SW 1271 (cell line): ENCODE results near the gene ANGEL2.
"Not testable (repeated sequence)": the region's sequence is repeated elsewhere in the genome, so short reads cannot be mapped to it uniquely, and the experiment has no call there.

Experiments used
- DNase-seq, 2 experiments: peaks; one replicate each; lab custom pipeline; 2025; lab: John Stamatoyannopoulos, UW

The ANGEL2 gene

DNA sequence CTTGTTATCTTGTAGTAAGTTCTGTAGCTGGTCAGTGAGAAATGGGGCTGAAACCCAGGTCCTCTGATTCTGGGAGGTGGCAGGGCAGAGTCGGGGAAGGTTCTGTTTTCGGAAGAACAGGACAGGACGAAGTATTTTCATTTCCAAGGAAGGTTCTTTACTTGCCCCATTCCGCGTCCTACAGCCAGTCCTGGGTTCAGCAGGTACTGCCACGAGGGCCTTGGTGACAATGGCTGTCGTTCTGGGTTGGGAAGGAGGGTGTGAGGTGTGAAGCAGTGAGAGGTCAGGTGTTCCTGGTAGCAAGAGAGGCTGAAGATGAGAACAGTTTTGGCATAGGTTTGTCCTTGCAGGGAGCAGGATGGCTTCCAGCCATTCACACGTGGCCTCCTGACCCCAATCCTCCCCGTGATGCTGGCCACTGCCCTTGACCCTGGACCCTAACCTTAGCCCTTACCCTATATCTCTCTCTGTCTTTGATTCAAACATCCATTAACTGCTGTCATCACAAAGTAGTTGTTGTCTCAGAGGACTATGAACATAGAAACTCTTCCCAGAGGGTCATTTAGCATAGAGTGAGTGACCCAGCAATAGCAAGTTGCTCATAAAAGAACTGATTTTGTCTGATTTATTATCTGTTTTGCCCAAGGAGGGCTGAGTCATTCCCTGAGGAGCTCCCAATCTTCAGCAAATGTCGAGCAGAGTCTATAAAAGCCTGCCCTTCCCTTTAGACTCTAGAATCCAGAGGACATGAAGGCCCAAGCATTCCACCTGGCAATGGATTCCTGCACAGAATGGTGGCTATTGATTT is 40.4 kb downstream of the ANGEL2 start:
- no peak for DNase-seq

DNA sequence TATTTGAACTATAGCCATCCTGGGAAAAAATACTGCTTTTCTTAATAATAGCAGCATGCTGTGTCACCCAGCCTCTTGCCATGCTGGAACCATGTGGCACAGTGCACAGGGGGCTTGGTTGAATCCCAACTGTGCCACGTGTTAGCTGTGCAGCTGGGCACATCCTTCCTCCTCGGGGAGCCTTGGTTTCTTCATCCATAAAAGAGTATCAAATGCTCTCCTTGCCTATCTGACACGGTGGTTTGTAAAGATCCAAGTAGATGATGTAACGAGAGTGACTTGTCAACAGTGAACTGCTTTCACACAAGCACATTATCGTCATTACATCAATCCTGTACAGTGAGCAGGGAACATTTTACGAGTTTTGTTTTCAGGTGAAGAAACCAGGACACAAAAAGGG is 41.0 kb downstream of the ANGEL2 start:
- no peak for DNase-seq

DNA sequence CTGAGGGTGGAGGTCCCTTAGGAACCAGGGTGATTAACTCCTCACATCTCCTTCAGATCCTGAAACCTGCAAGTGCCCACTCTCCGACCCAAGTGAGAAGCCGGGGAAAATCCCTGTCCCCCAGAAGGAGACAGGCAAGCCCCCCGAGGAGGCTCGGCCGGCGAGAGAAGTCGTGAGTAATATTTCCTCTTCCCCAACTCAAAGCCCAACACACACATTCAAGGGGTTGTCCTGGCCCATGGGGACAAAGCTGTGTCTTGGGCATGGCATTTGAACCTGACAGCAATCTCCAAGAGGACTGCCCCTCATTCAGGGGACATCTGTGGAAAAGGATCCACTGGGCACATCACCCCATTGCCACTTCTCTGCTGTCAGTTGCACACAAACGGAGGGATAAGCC is 41.8 kb downstream of the ANGEL2 start:
- no peak for DNase-seq

GRCh38 chr1:212973426-212973825 is 42.2 kb downstream of the ANGEL2 start:
- DNase-seq, result no peak

DNA sequence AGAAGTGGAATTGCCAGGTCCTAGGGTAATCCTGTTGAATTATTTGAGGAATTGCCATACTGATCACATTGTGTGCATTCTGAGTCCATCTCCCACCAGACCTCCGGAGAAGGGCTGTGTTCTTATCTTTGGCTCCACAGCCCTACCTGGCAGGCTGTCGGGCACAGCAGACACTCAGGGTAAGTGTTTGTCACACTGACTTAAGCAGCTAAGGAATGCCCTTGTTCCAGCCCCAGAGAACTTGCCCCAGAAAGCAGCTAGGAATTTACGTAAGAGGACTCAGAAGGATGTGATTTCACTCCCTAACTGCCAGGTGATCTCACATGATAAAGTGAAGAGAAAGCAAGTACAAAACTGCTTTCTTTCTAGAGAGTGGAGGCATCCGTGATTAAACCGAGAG is 44.4 kb downstream of the ANGEL2 start:
- no peak for DNase-seq

- DNase-seq, result no peak
Measured at GRCh38 chr1:212970085-212970484, 45.6 kb downstream of the ANGEL2 start.

- DNase-seq, result no peak
Measured at GRCh38 chr1:212968368-212968863, 47.3 kb downstream of the ANGEL2 start.

- DNase-seq, result peak in 1 of 2 experiments; percentile 17
Measured at GRCh38 chr1:212967801-212968200, 47.9 kb downstream of the ANGEL2 start.

DNA sequence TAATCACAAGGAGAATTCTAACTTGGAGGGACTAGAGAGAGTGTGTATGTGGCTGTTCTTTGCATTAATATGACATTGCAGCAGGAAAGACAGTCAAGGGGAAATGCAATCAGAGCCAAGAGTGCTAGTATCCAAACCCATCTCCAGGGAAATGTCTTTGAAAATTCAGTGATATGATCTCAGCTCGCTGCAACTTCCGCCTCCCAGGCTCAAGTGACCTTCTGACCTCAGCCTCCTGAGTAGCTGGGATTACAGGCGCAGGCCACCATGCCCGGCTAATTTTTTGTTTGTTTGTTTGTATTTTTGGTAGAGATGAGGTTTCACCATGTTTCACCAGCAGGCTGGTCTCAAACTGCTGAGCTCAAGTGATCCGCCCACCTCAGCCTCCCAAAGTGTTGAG is 49.1 kb downstream of the ANGEL2 start:
- no peak for DNase-seq

GRCh38 chr1:212964993-212965392 is 50.7 kb downstream of the ANGEL2 start:
- not testable (repeated sequence) for DNase-seq

DNA sequence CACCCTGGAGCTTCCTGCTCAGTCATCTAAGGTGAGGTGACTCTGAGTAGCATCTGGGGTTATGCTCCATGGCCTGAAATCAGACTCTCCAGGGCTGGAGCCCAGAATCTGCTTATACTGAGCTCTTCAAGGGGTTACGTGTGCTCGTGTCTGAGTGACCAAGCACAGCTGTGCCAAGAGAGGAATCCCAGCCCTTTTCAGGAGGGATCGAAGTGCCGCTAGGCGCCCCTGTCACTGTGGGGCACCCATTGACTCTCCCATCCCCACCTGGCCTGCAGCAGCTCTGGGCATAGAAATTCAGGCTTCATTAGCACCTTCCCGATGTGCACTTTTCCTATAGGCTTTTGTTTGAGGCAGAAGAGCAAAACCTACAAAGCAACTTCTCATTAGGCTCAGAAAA is 51.6 kb downstream of the ANGEL2 start:
- DNase-seq, result no peak

- DNase-seq, result no peak
Measured at GRCh38 chr1:212962509-212962908, 53.2 kb downstream of the ANGEL2 start.

- DNase-seq, result no peak
Measured at GRCh38 chr1:212960932-212961331, 54.7 kb downstream of the ANGEL2 start.

DNA sequence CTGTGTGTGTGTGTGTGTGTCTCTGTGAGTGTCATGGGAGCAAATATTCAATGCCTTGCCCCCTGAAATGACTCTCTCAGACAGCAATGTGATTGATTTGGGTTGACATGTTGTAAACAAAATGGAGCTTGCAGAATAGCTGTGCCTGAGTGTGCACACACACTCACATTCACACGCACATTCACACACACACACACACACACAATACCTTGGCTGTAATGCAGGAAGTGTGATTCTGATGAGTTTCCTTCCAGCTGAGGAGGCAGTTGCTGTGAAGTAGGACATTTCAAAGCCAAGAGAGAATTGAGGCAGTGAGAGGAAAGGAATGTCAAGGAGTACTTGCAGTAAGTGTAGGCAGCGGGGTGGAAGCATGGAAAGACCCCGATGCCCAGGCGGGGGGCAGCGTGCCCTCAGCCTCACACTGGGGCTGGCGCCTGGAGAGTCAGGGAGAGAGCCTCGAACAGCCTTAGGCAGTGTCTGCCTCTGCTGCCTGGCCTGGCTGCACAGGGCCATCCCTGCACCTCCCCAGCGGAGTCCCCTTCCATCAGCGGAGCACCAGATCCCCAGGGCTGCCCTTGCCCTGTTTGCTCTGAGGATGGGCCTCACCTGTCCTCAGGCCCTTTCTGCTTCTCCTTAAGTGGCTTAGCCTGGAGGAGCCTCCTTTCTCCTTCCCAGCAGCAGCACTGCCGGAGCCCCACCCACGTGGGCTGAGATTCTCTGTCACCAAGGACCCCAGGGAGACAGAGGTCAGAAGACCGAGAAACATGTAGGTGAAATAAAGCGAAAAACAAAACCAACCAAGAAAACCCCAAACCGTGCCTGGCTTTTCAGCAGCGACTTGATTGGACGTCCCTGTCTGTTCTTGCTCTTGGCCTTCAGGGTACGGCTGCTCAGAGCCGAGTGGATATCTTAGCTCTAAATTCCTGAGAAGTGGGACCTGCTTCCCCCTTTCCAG is 56.1 kb downstream of the ANGEL2 start:
- no peak for DNase-seq

DNA sequence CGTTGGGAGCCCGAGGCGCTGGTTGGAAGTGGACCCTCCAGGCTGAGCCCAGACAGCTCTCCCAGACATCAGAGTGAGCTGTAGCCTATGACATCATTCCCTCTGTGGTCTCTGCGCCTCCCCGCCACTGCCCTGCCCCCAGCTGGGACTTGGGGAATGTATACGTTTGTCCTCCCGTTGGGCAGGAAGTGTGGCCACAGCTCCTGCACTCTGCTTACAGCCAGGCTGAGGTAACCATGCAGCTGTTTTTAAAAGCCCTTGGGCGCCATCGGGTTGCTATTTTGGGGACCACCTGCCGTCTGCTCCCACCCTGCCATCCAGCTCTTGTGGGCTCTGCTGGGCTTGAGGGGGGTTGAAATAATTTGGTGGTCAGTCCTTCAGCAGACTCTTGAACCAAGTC is 57.5 kb downstream of the ANGEL2 start:
- no peak for DNase-seq

- no peak for DNase-seq
Measured at GRCh38 chr1:212957546-212957945, 58.1 kb downstream of the ANGEL2 start.

DNA sequence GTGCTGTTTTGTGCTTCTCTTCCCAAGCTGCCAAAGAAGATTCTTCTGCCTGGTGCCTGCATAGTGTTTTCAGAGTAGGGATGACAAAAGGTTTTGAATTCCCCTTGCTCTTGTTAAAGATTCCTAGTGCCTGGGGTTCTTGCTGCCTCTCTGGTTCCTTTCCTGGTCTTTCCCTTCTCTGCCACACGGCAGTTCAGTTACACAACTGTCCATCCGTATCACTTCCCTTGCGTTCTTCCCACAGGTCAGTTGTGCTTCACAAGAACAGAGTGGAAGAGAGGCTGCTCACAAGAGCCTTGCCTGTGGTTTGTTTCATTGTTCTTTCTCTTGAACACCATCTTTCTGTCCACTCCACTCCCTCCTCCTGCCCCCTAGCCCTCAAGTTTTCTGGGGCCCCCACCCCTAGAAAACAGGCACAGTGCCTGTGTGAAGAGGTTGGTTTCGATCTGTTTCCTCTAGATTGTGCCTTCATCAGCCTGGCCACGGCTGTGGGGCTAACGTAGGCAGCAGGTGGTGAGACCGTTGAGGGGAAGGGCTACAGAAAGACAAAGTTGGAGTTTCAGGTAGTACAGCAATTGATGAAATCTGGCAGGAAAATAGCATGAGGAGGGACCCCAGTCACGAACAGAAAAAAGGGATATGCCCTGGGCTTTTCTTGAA is 59.6 kb downstream of the ANGEL2 start:
- DNase-seq, result no peak

DNA sequence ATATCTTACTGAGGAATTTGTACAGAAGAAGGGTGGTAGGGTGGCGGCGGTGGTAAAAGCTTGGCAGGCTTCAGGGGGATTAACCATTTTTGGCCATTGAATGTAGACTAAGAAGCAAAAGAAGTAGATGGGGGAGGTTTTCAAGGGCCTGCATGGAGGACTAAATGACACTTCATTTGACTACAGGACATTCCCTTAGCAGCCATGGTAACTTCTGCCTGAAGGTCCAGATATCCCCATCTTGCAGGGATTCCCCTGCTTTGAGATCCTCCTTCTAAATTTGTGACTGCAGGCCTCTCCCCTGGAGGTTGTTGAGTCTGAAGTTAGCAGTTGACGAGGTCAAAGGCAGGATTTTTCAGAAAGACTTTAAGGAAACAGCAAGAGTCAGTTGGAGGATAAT is 60.6 kb downstream of the ANGEL2 start:
- no peak for DNase-seq

GRCh38 chr1:212954514-212954913 is 61.2 kb downstream of the ANGEL2 start:
- DNase-seq, result no peak

DNA sequence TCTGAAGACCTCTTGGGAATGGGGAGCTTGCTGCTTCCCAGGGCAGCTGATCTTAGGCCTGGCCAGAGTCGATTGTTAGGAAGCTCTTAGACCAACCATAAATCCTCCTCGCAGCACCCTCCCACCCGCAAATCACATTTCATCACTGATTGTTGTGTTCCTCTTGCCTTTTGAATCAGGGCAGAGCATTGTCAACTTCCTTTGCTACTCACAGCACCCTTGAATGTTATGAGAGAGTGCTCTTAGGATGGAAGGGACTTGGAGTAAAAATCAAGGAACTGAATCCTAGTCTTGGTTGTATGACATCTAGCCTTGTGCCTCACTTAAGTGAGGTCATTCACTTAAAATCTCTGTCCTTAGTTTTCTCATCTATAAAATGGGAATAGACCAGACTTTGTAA is 62.3 kb downstream of the ANGEL2 start:
- no peak for DNase-seq

GRCh38 chr1:212952641-212952976 is 63.1 kb downstream of the ANGEL2 start:
- DNase-seq, result no peak

- DNase-seq, result no peak
Measured at GRCh38 chr1:212951947-212952640, 63.6 kb downstream of the ANGEL2 start.
